ENCODE data around the gene TSG101.

GRCh38 chr11:18534245-18534644 lies 7.5 kb upstream of the TSG101 start:
- TF ChIP-seq CTCF (IDR thresholded peaks at IDR 0.05) (no peak), POLR2A (IDR thresholded peaks at IDR 0.05) (no peak), POLR2AphosphoS5 (IDR thresholded peaks at IDR 0.05) (no peak)
